ENCODE data around the gene UNC50.

The UNC50 gene, protein sequence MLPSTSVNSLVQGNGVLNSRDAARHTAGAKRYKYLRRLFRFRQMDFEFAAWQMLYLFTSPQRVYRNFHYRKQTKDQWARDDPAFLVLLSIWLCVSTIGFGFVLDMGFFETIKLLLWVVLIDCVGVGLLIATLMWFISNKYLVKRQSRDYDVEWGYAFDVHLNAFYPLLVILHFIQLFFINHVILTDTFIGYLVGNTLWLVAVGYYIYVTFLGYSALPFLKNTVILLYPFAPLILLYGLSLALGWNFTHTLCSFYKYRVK

DNA sequence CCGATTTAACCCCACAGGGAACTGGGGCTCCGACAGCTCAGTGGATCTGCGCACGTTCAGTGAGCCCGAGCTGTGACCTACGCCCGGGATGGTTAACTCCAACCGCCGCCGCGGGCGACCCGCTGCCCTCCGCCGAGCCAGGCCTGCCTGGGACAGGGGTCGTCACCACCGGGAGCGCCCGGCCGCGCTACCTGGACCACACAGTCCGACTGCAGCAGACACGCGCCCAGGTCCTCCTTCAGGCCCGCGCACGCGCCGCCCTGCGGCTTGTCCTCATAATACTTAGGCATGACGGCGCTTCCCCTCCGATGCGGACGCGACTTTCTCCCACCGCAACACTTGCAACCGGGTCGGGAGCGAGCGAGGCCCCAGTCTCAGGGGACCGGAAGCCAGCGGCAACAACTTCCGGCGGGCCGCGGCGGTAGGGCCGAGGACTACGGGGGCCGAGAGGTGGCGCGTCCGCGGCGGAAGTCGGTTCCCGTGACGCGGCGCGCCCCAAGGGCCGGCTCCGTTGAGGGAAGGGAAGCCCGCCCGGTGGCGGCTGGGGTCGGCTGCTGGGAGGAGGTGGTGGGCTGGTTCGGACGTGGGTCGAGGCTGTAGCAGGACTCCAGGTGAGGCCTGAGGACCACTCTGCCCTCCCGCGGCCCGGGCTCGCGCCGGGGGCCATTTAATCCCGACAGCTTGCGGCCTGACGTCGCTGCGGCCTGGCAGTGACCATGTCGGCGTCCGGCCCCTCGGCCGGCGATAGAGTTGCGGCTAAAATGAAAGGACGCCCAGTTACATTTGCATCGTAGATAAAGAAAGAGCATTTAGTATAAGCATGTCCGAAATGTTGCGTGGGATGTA is at the start of gene UNC50, which contains the start of gene COA5:
UNC50 (plus strand) TSS at position 474 of the 846 bp plus-strand sequence. CDS start 1,171 bp downstream, outside the sequence.
COA5 (minus strand) TSS at position 397 of the 846 bp plus-strand sequence; CDS start at position 290, 107 bp downstream.
- TF ChIP-seq, protein P1, sequence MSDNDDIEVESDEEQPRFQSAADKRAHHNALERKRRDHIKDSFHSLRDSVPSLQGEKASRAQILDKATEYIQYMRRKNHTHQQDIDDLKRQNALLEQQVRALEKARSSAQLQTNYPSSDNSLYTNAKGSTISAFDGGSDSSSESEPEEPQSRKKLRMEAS (IDR thresholded peaks at IDR 0.05; ENCODE audit: low read depth, low read length), result peak; percentile 67
- TF ChIP-seq POLR2A (IDR thresholded peaks at IDR 0.05; ENCODE audit: extremely low read depth, insufficient read length), result peak; percentile 75
- TF ChIP-seq, protein P2, sequence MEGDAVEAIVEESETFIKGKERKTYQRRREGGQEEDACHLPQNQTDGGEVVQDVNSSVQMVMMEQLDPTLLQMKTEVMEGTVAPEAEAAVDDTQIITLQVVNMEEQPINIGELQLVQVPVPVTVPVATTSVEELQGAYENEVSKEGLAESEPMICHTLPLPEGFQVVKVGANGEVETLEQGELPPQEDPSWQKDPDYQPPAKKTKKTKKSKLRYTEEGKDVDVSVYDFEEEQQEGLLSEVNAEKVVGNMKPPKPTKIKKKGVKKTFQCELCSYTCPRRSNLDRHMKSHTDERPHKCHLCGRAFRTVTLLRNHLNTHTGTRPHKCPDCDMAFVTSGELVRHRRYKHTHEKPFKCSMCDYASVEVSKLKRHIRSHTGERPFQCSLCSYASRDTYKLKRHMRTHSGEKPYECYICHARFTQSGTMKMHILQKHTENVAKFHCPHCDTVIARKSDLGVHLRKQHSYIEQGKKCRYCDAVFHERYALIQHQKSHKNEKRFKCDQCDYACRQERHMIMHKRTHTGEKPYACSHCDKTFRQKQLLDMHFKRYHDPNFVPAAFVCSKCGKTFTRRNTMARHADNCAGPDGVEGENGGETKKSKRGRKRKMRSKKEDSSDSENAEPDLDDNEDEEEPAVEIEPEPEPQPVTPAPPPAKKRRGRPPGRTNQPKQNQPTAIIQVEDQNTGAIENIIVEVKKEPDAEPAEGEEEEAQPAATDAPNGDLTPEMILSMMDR (IDR thresholded peaks at IDR 0.05; ENCODE audit: low read depth, low read length), result no peak
- TF ChIP-seq MYC (IDR thresholded peaks at IDR 0.05; ENCODE audit: low read depth, low read length), result peak; percentile 80
- DNase-seq (ENCODE audit: low read depth), result peak; percentile 99
- H3K4me3 ChIP-seq (ENCODE audit: low read depth, low read length), result peak within 1 kb of the TSS; percentile 99

DNA sequence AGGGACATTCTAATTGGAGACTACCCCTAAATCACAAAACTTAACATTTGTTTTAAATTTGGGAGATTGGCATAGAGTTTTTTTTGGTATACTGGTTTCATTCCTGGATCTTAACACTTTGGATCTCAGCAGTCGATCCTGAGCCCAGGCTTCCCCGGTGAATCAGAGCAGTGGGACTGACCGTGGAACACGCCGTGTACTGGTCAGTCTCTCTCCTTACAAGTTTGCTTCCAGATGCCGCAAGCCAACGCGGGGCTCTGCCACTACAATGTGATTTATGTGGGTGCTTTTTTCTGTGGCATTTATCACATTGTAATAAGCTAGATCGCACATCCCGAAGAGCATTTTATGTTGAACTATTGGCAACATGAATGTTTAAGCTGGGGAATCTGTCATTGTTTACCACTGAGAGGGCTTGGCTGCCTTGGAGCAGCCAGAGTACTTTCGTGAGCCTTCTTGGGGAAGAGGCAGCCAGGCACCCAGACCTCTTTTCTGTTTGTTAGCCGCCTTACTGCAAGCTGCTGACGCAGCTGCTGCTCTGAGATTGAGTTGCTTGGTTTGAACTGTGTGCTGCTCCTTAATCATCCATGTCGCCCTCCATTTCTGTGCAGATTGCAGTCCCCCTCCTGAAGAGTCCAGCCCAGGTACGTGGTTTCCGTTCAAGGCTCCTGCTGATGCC is 49.4 kb upstream of the UNC50 start:
- no peak for DNase-seq (ENCODE audit: low read depth)
- no peak overlapping the region for H3K4me3 ChIP-seq (ENCODE audit: low read depth, low read length)
- TF ChIP-seq MYC (IDR thresholded peaks at IDR 0.05; ENCODE audit: low read depth, low read length) (no peak), POLR2A (IDR thresholded peaks at IDR 0.05; ENCODE audit: extremely low read depth, insufficient read length) (no peak)
- TF ChIP-seq, protein P2 (IDR thresholded peaks at IDR 0.05; ENCODE audit: low read depth, low read length), result no peak
- TF ChIP-seq, protein P1 (IDR thresholded peaks at IDR 0.05; ENCODE audit: low read depth, low read length), result no peak

DNA sequence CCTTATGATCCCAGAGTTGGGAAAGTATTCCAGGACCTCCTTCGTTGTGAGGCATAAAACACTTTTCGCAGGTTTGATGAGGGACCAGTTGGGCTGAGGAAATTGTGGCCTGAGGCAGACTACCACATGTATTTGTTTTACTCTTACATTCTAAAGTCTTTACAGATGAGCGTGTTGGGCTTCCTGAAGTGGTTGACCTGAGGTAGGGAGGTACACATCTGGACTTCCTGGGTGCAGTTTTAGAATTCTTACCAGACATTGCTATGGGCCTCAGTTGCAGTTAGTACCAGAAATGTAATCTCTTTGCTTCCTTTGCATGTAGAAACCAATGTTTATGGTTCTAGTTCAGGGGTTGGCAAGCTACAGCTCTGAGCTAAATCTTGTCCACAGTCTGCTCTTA is 48.8 kb upstream of the UNC50 start:
- no peak for TF ChIP-seq MYC (IDR thresholded peaks at IDR 0.05; ENCODE audit: low read depth, low read length)
- TF ChIP-seq POLR2A (IDR thresholded peaks at IDR 0.05; ENCODE audit: extremely low read depth, insufficient read length), result no peak
- TF ChIP-seq, protein P2 (IDR thresholded peaks at IDR 0.05; ENCODE audit: low read depth, low read length), result no peak
- TF ChIP-seq, protein P1 (IDR thresholded peaks at IDR 0.05; ENCODE audit: low read depth, low read length), result no peak
- no peak for DNase-seq (ENCODE audit: low read depth)
- H3K4me3 ChIP-seq (ENCODE audit: low read depth, low read length), result no peak overlapping the region

DNA sequence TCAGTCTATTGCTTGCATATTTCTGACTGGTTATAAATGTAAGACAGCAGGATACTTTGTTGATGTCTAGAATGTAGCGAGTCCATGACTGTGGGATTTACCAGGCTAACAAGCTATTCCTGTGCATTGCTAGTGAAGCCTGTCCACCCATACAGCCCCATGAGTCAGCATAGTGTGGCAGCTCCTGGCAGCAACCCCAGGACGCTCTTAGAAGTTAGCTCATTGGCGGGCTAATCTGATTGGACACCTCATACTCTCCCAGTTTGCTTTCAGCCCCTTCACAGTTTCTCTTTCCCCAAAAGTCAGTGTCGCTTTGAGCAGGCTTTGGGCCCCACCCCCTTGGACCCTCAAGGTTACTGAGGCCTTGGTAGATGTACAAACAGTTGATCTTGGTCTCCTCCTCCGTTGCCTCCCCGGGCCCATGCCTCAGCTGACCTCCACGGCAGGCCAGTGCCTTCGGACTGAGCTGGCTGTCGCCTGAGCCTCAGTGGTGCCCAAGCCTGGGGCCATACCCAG is 48.1 kb upstream of the UNC50 start:
- H3K4me3 ChIP-seq (ENCODE audit: low read depth, low read length), result no peak overlapping the region
- TF ChIP-seq, protein P2 (IDR thresholded peaks at IDR 0.05; ENCODE audit: low read depth, low read length), result no peak
- TF ChIP-seq, protein P1 (IDR thresholded peaks at IDR 0.05; ENCODE audit: low read depth, low read length), result no peak
- no peak for TF ChIP-seq POLR2A (IDR thresholded peaks at IDR 0.05; ENCODE audit: extremely low read depth, insufficient read length)
- no peak for TF ChIP-seq MYC (IDR thresholded peaks at IDR 0.05; ENCODE audit: low read depth, low read length)
- DNase-seq (ENCODE audit: low read depth), result peak; percentile 15

DNA sequence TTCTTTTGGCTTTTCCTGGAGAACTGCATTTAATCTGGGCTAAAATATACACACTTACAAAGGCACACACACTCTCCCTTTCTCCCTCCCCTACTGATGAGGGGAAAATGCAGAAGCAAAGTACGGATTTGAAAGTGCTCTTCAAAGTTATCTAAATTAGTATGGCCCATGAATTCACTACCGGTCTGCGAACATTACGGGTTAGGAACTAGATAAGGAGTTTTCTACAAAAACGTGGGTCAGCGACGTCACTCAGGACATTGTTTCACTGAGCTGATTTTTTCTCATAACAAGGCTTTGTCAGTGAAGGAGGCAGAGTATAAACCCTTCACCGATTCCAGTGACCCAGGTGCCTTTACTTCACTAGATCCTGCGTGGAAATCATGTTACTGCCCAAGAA is 47.4 kb upstream of the UNC50 start:
- TF ChIP-seq POLR2A (IDR thresholded peaks at IDR 0.05; ENCODE audit: extremely low read depth, insufficient read length) (no peak), MYC (IDR thresholded peaks at IDR 0.05; ENCODE audit: low read depth, low read length) (no peak)
- TF ChIP-seq, protein P1 (IDR thresholded peaks at IDR 0.05; ENCODE audit: low read depth, low read length), result no peak
- TF ChIP-seq, protein P2 (IDR thresholded peaks at IDR 0.05; ENCODE audit: low read depth, low read length), result no peak
- no peak overlapping the region for H3K4me3 ChIP-seq (ENCODE audit: low read depth, low read length)
- DNase-seq (ENCODE audit: low read depth), result no peak
